ENCODE data around the gene IMMP2L.

The IMMP2L gene

DNA sequence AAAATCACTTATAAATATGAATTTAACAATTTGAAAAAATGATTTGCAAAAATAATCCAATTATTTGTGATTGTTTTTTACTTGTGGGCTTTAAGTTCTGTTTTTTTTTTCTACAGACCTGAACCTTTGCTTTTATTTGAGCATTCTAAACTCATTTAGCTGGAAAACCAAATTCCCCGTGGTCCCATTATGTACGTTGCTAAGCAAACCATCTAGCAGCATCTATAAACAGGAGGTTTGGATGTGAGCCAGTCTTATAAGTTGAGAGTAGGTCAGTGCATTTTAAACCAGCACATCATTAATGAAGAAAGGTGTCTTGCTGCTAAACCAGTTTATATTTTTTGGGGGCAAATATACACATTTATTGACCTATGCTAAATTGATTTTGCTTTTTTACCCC is 394.1 kb downstream of the IMMP2L start:
- Histone ChIP-seq H2AFZ (ENCODE audit: low read depth, low read length, severe bottlenecking) (no peak overlapping the region), H3K4me3 (ENCODE audit: insufficient read depth, low read length, poor library complexity, severe bottlenecking) (no peak overlapping the region), H3K9me3 (ENCODE audit: insufficient read depth, low read length) (no peaks in the 10 kb centered on the region), H3K79me2 (ENCODE audit: insufficient read depth, low read length) (no peaks in the 10 kb centered on the region), H3K27ac (ENCODE audit: low read depth, low read length) (no peak overlapping the region), H3K9me2 (replicated peaks; ENCODE audit: insufficient read depth, low read length) (no peaks in the 10 kb centered on the region), H3K27me3 (ENCODE audit: low read length) (no peaks in the 10 kb centered on the region), H3F3A (ENCODE audit: insufficient read depth) (no peaks in the 10 kb centered on the region), H3K36me3 (ENCODE audit: low read length) (no peaks in the 10 kb centered on the region), H3K9ac (ENCODE audit: low read length) (no peak overlapping the region), H4K20me1 (ENCODE audit: low read depth, low read length) (no peaks in the 10 kb centered on the region), H3K4me2 (ENCODE audit: low read depth, low read length, poor library complexity, severe bottlenecking) (no peak overlapping the region)
- TF ChIP-seq EZH2phosphoT487 (conservative IDR thresholded peaks at IDR 0.05; ENCODE audit: low read length): no peak
- TF ChIP-seq, protein P1, sequence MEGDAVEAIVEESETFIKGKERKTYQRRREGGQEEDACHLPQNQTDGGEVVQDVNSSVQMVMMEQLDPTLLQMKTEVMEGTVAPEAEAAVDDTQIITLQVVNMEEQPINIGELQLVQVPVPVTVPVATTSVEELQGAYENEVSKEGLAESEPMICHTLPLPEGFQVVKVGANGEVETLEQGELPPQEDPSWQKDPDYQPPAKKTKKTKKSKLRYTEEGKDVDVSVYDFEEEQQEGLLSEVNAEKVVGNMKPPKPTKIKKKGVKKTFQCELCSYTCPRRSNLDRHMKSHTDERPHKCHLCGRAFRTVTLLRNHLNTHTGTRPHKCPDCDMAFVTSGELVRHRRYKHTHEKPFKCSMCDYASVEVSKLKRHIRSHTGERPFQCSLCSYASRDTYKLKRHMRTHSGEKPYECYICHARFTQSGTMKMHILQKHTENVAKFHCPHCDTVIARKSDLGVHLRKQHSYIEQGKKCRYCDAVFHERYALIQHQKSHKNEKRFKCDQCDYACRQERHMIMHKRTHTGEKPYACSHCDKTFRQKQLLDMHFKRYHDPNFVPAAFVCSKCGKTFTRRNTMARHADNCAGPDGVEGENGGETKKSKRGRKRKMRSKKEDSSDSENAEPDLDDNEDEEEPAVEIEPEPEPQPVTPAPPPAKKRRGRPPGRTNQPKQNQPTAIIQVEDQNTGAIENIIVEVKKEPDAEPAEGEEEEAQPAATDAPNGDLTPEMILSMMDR (IDR thresholded peaks at IDR 0.05; ENCODE audit: insufficient read depth, low read length, poor library complexity, severe bottlenecking): no peak

DNA sequence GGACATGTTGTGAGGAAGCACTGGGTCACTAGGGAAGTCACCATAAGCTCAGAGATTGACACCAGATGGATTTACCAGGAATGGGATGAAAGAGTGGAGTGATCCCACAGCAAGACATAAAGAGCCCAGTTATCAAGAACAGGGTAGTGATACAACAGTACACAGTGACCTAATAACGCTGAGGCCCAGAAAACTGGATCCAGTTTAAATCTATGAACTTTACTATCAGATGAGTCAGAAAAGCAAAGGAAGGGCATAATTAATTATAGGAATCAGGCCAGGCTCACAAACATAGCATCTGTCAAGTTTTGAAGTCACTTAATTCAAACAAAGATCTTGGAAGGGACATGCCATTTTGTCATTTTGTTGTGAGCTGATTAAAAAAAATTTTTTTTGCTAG is 397.9 kb downstream of the IMMP2L start:
- Histone ChIP-seq H3K4me2 (ENCODE audit: low read depth, low read length, poor library complexity, severe bottlenecking) (no peak overlapping the region), H3K27ac (ENCODE audit: low read depth, low read length) (no peak overlapping the region), H3K9me2 (replicated peaks; ENCODE audit: insufficient read depth, low read length) (no peaks in the 10 kb centered on the region), H3K79me2 (ENCODE audit: insufficient read depth, low read length) (no peaks in the 10 kb centered on the region), H3F3A (ENCODE audit: insufficient read depth) (no peaks in the 10 kb centered on the region; the same call in 1 of the 2 replicates), H3K4me3 (ENCODE audit: insufficient read depth, low read length, poor library complexity, severe bottlenecking) (no peak overlapping the region), H3K27me3 (ENCODE audit: low read length) (no peaks in the 10 kb centered on the region), H3K9me3 (ENCODE audit: insufficient read depth, low read length) (no peaks in the 10 kb centered on the region), H3K36me3 (ENCODE audit: low read length) (no peaks in the 10 kb centered on the region), H2AFZ (ENCODE audit: low read depth, low read length, severe bottlenecking) (no peak overlapping the region), H3K9ac (ENCODE audit: low read length) (no peak overlapping the region), H4K20me1 (ENCODE audit: low read depth, low read length) (no peaks in the 10 kb centered on the region)
- TF ChIP-seq EZH2phosphoT487 (conservative IDR thresholded peaks at IDR 0.05; ENCODE audit: low read length): no peak
- TF ChIP-seq, protein P1 (IDR thresholded peaks at IDR 0.05; ENCODE audit: insufficient read depth, low read length, poor library complexity, severe bottlenecking): no peak

DNA sequence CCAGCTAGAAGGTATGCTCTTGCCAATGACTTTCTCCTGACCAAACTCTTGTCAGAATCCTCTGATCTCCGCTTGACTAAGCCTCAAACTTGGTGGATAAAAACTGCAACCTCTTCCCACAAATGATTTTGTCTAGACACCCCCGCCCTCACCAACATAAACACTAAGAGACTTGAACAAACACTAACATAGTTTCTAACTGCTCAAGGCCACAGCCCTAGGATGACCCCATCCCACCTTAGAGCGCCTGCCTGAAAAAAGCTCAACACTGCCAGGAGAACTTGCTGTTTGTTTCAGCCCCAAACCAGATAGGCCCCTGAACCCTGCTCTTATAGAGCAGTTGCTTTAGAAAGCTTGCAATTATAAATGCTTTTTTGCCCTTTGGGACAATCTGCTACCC is 399.6 kb downstream of the IMMP2L start:
- H3K4me2 ChIP-seq (ENCODE audit: low read depth, low read length, poor library complexity, severe bottlenecking): no peak overlapping the region
- no peaks in the 10 kb centered on the region for H4K20me1 ChIP-seq (ENCODE audit: low read depth, low read length)
- H3K27me3 ChIP-seq (ENCODE audit: low read length): no peaks in the 10 kb centered on the region
- no peaks in the 10 kb centered on the region for H3K9me2 ChIP-seq (replicated peaks; ENCODE audit: insufficient read depth, low read length)
- H3K36me3 ChIP-seq (ENCODE audit: low read length): no peaks in the 10 kb centered on the region
- no peak overlapping the region for H3K4me3 ChIP-seq (ENCODE audit: insufficient read depth, low read length, poor library complexity, severe bottlenecking)
- H3F3A ChIP-seq (ENCODE audit: insufficient read depth): no peaks in the 10 kb centered on the region; the same call in 1 of the 2 replicates
- TF ChIP-seq, protein P1 (IDR thresholded peaks at IDR 0.05; ENCODE audit: insufficient read depth, low read length, poor library complexity, severe bottlenecking): no peak
- no peaks in the 10 kb centered on the region for H3K79me2 ChIP-seq (ENCODE audit: insufficient read depth, low read length)
- no peaks in the 10 kb centered on the region for H3K9me3 ChIP-seq (ENCODE audit: insufficient read depth, low read length)
- no peak overlapping the region for H3K27ac ChIP-seq (ENCODE audit: low read depth, low read length)
- no peak overlapping the region for H3K9ac ChIP-seq (ENCODE audit: low read length)
- H2AFZ ChIP-seq (ENCODE audit: low read depth, low read length, severe bottlenecking): no peak overlapping the region

Measured in SU-DHL-6 (cell line).